B cell (primary cell): ENCODE data around the gene SELENOS. TPM values are rescaled to one million over a fixed set of nuclear protein-coding genes. Genes with fewer than 3 reads are reported as not detected.
A peak's percentile ranks its signal among the peaks of the same experiment; 100 is the strongest.

ENCODE experiments used
- ATAC-seq: fragments of 200-7000 bp; cut with Tn5 transposase; one replicate; pipeline ENCODE4 v1.10.0; 2021; ENCODE audit warnings: low read depth, mild to moderate bottlenecking, moderate number of reproducible peaks, moderate library complexity
- CTCF ChIA-PET: fragments of 350-600 bp; sonication (Branson Sonifier 250); formaldehyde crosslinking; loops from one replicate; lab custom pipeline; 2021; ENCODE audit warnings: antibody characterized with exemption, inconsistent platforms; lab: Charles Lee
- POLR2A ChIA-PET: fragments of 350-600 bp; sonication (Branson Sonifier 250); formaldehyde crosslinking; loops from one replicate; lab custom pipeline; 2021; ENCODE audit warnings: antibody characterized with exemption; lab: Charles Lee
- DNase-seq: peaks from one replicate; pipeline ENCODE4 v3.0.0; 2013
- H2AFZ ChIP-seq: 2 replicates; pipeline ENCODE4 v1.6.1; 2012; ENCODE audit warnings: mild to moderate bottlenecking, low read depth, low read length; ENCODE audit not compliant: insufficient read depth, poor library complexity, severe bottlenecking
- H3K27ac ChIP-seq, 2 donors: 1 replicate in 1 of 2; 2 replicates in 1 of 2; pipeline ENCODE4 v1.5.1; 2012 to 2013; ENCODE audit warnings: low read length in 2 of 2, mild to moderate bottlenecking in 2 of 2, moderate library complexity in 1 of 2
- H3K27me3 ChIP-seq, 4 experiments: fragments of 200-600 bp in 1 of 4; sonication (generic) in 1 of 4; replicated peaks in 1 of 4; 1 replicate in 2 of 4; 2 replicates in 2 of 4; pipeline versions ENCODE4 v1.6.1 to v1.7.0; 2013 to 2016; ENCODE audit warnings: low read length in 3 of 4, mild to moderate bottlenecking in 2 of 4, mixed read lengths in 1 of 4, moderate library complexity in 1 of 4; ENCODE audit not compliant: insufficient read depth in 4 of 4, control insufficient read depth in 3 of 4; ENCODE audit errors: control extremely low read depth in 1 of 4
- H3K36me3 ChIP-seq, 2 experiments: replicated peaks in 1 of 2; 1 replicate in 1 of 2; 2 replicates in 1 of 2; pipeline versions ENCODE4 v1.6.1 to v1.7.1; 2013; ENCODE audit warnings: low read length in 1 of 2; ENCODE audit not compliant: insufficient read depth in 2 of 2, control insufficient read depth in 1 of 2; ENCODE audit errors: control extremely low read depth in 1 of 2, extremely low read depth in 1 of 2
- H3K4me1 ChIP-seq, 2 donors: fragments of 200-600 bp in 1 of 2; sonication (generic) in 1 of 2; 1 replicate in 1 of 2; 2 replicates in 1 of 2; pipeline versions ENCODE4 v1.5.1 to v1.6.1; 2013 to 2017; ENCODE audit warnings: low read length in 2 of 2; ENCODE audit not compliant: control insufficient read depth in 2 of 2, insufficient read depth in 2 of 2
- H3K4me2 ChIP-seq: replicated peaks from 2 replicates; pipeline ENCODE3; 2012; ENCODE audit warnings: mild to moderate bottlenecking, low read depth, low read length; ENCODE audit not compliant: poor library complexity, severe bottlenecking
- H3K4me3 ChIP-seq, 5 experiments: fragments of 200-600 bp in 1 of 5; sonication (generic) in 1 of 5; 1 replicate in 3 of 5; 2 replicates in 2 of 5; pipeline versions ENCODE4 v1.5.1 to v1.7.0; 2011 to 2016; ENCODE audit warnings: low read length in 4 of 5, mild to moderate bottlenecking in 4 of 5, low read depth in 2 of 5, control low read depth in 1 of 5, moderate library complexity in 1 of 5; ENCODE audit not compliant: insufficient read depth in 1 of 5; ENCODE audit errors: control extremely low read depth in 1 of 5, extremely low read depth in 1 of 5
- H3K79me2 ChIP-seq: fragments of 200-600 bp; sonication (generic); one replicate; pipeline ENCODE4 v1.6.0; 2016; ENCODE audit warnings: low read length; ENCODE audit not compliant: control insufficient read depth, insufficient read depth
- H3K9ac ChIP-seq: fragments of 200-600 bp; sonication (generic); 2 replicates; pipeline ENCODE4 v1.6.1; 2017; ENCODE audit warnings: mild to moderate bottlenecking, low read length, moderate library complexity
- H3K9me3 ChIP-seq, 3 donors: one replicate each; pipeline versions ENCODE4 v1.6.1 to v1.7.1; 2013; ENCODE audit warnings: low read length in 2 of 3; ENCODE audit not compliant: control insufficient read depth in 2 of 3, insufficient read depth in 1 of 3; ENCODE audit errors: control extremely low read depth in 1 of 3
- H4K20me1 ChIP-seq: 2 replicates; pipeline ENCODE4 v1.6.0; 2012; ENCODE audit warnings: mild to moderate bottlenecking, low read length; ENCODE audit not compliant: insufficient read depth, control insufficient read depth, poor library complexity, severe bottlenecking
- H3K27ac Mint-ChIP-seq: one replicate; pipeline ENCODE4 v1.8.0; 2021; ENCODE audit warnings: mixed read lengths
- H3K27me3 Mint-ChIP-seq: one replicate; pipeline ENCODE4 v1.8.0; 2021; ENCODE audit warnings: mixed read lengths
- H3K4me1 Mint-ChIP-seq: one replicate; pipeline ENCODE4 v1.8.0; 2021; ENCODE audit warnings: mixed read lengths
- H3K4me3 Mint-ChIP-seq: one replicate; pipeline ENCODE4 v1.8.0; 2021; ENCODE audit warnings: mixed read lengths
- H3K9me3 Mint-ChIP-seq: one replicate; pipeline ENCODE4 v1.8.0; 2022; ENCODE audit warnings: mixed read lengths; ENCODE audit not compliant: insufficient read depth
- CTCF ChIP-seq: fragments of 200-600 bp; IDR thresholded peaks from one replicate; pipeline ENCODE4 v1.8.0; 2022; ENCODE audit warnings: antibody characterized with exemption, mild to moderate bottlenecking
- EZH2 ChIP-seq: IDR thresholded peaks from 2 replicates; pipeline ENCODE4 v1.6.1; 2012; ENCODE audit warnings: borderline replicate concordance, low read depth, mild to moderate bottlenecking, moderate library complexity, low read length; ENCODE audit not compliant: insufficient read depth, poor library complexity, severe bottlenecking
- WGBS: methylation state at CpG from one replicate; pipeline ENCODE4 v1.1.5; 2013; ENCODE audit warnings: missing lambda C conversion rate; ENCODE audit not compliant: insufficient coverage; 5-methylcytosine and 5-hydroxymethylcytosine counted together
- intact Hi-C: fragments of 100-400 bp; cut with micrococcal nuclease; formaldehyde crosslinking; loops from one replicate; pipeline ENCODE4 v1.10.0; 2022
- polyA plus RNA-seq: library from polyadenylated mRNA; depleted of rRNA; stranded (reverse); fragments of >200 nt; gene quantifications from 2 replicates; pipeline ENCODE4 v1.2.3, GENCODE V29; 2012
- total RNA-seq, 2 donors: library from RNA; stranded (reverse); fragments of 120-200 nt in 1 of 2; gene quantifications; 1 replicate in 1 of 2; 2 replicates in 1 of 2; pipeline versions ENCODE4 v1.2.3 to v1.2.4, GENCODE V29; 2013 to 2022

The SELENOS gene
- total and polyA plus RNA-seq, 2 donors (not counting 1 experiment from before 2014, with no cell fraction given): 14.2 to 26.8 TPM

DNA sequence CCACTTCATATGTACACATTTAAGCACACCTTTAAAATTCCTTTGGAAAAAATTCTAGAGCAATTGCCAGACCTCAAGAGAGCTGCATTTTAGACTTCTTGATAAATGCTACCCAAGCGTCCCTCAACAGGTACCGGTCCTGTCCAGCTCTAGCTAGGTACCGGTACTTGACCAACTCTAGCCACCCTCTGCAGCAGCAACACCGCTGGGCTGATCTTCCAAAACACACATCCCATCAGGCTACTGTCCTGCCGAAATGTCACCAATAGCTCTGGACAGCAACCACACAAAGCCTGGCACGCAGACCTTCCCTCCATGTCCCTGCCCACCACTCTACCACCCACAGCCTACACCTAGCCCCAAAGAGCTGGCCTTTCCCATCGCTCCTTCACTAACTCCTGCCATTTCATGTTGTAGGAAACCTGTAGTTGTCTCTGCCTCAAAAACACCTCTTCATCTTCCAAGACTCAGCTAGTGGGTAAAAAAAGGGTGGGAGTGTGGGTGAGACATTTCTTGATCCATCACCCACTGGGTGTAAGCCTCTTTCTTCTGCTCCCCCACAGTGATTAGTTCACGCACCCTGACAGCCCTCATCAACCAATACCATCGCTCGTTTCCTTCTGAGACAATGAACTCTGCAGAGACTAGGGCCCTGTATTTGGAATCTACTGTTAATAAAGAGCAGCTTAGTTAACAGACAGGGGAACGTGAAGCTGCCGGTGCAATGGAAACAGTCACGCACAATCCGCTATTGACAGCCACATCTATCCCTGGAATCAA, 32.2 kb downstream of the SELENOS start:
- Histone ChIP-seq H3K9me3 (no peaks in the 10 kb centered on the region), H3K4me1 (peaks cover 73 to 76% of the 10 kb centered on the region in 2 donors), H3K36me3 (no peaks in the 10 kb centered on the region), H3K27ac (no peak overlapping the region), H4K20me1 (peaks cover 20% of the 10 kb centered on the region), H3K27me3 (no peaks in the 10 kb centered on the region), H2AFZ (no peak overlapping the region), H3K79me2 (peaks cover 90% of the 10 kb centered on the region), H3K4me3 (no peak overlapping the region), H3K9ac (no peak overlapping the region), H3K4me2 (peak overlapping the region; percentile 71)
- 97% methylated on average over 10 of the region's 14 CpGs for WGBS
- peak overlapping the region; percentile 3 for H3K4me3 Mint-ChIP-seq
- TF ChIP-seq CTCF (no peak), EZH2 (no peak)
- DNase-seq: no peak
- ChIA-PET CTCF (interaction anchor here (0.7 to 6.8 kb wide), 3 partner anchors 12 to 162 kb away, joined by 4 to 33 read pairs (median 4); no protein-coding TSS in a partner anchor), POLR2A (no interaction called here)
- no peak for ATAC-seq
- intact Hi-C loops: no loop called here
- H3K27ac Mint-ChIP-seq: peak overlapping the region; percentile 0
- no peaks in the 10 kb centered on the region for H3K9me3 Mint-ChIP-seq
- no peaks in the 10 kb centered on the region for H3K27me3 Mint-ChIP-seq
- H3K4me1 Mint-ChIP-seq: peaks cover 79% of the 10 kb centered on the region
